Stimulated activated CD4-positive, alpha-beta T cell treated with anti-CD3 and anti-CD28 coated beads, Interleukin-15, amount 100 ng/mL, for 24 hours (primary cell): Measurements from ENCODE around the gene PRAMEF25.
"Not testable (repeated sequence)": the region's sequence is repeated elsewhere in the genome, so short reads cannot be mapped to it uniquely, and the experiment has no call there.

Experiments used
- DNase-seq: peaks from one replicate; pipeline ENCODE4 v3.0.0-alpha.2; 2020

The PRAMEF25 gene

DNA sequence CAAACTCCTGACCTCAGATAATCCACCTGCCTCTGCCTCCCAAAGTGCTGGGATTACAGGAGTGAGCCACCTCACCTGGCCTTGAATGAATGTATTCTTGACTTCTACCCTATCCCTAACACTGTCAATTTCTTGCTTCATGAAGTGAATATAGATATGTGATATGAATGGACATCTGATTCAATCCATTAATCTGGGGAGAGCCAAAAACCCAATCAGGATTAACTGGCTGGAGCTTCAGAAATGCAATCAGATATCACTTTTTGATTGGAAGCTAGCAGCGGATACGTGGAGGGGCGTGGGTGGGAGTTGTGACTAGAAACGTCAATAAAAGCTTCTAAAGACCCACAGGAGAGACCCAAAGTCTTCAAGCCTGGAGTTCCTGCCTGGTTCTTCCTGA lies at the start of gene PRAMEF25:
Gene PRAMEF25 (plus strand): TSS at position 301 of the 400 bp plus-strand sequence. CDS start 2,920 bp downstream, outside the sequence.
- DNase-seq, result not testable (repeated sequence)

DNA sequence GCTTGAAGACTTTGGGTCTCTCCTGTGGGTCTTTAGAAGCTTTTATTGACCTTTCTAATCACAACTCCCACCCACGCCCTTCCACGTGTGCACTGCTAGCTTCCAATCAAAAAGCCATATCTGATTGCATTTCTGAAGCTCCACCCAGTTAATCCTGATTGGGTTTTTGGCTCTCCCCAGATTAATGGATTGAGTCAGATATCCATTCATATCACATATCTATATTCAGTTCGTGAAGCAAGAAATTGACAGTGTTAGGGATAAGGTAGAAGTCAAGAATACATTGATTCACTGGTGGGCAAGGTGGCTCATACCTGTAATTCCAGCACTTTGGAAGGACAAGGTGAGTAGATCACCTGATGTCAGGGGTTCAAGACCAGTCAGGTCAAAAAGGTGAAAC lies 14.1 kb upstream of the PRAMEF25 start, which contains the start of gene PRAMEF27:
Gene PRAMEF27 (minus strand): TSS at position 101 of the 400 bp plus-strand sequence. CDS start 2,916 bp downstream, outside the sequence.
- not testable (repeated sequence) for DNase-seq

DNA sequence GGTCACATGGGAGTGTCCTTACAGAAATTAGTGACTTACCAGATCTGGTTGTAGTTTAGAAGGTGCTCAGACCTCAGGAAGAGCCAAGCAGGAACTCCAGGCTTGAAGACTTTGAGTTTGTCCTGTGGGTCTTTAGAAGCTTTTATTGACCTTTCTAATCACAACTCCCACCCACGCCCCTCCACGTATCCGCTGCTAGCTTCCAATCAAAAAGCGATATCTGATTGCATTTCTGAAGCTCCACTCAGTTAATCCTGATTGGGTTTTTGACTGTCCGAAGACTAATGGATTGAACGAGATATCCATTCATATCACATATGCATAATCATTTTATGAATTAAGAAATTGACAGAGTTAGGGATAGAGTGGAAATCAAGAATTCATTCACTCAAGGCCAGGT lies 46.2 kb downstream of the PRAMEF25 start, which contains the start of gene HNRNPCL2:
Gene HNRNPCL2 (minus strand): TSS at position 101 of the 400 bp plus-strand sequence. CDS start 454 bp downstream, outside the sequence.
- not testable (repeated sequence) for DNase-seq
